Fibroblast of lung (primary cell): ENCODE data around the gene HTR3E.

ENCODE experiments used
- EZH2 ChIP-seq: IDR thresholded peaks from 2 replicates; pipeline ENCODE4 v1.5.1; 2012; ENCODE audit warnings: low read length, control low read depth, mild to moderate bottlenecking; ENCODE audit errors: missing control alignments
- TF ChIP-seq, protein P1 (sequence below), 2 donors: IDR thresholded peaks in 1 of 2; conservative IDR thresholded peaks in 1 of 2; 1 replicate in 1 of 2; 2 replicates in 1 of 2; pipeline ENCODE4 v1.5.1; 2011 to 2012; ENCODE audit warnings: low read length in 2 of 2, control low read depth in 1 of 2, inconsistent platforms in 1 of 2, low read depth in 1 of 2, mild to moderate bottlenecking in 1 of 2

DNA sequence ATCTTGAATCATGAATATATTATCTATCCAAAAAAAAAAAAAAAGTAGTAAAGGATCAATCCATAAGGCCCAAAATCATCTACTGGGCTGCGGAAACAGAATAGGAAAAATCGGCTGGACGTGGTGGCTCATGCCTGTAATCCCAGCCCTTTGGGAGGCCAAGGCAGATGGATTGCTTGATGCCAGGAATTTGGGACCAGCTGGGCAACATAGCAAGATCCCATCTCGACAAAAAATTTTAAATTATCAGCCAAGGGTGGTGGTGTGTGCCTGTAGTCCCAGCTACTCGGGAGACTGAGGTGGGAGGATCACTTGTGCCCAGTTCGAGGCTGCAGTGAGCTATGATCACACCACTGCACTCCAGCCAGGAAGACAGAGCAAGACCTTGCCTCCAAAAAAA, 52.3 kb downstream of the HTR3E start:
- TF ChIP-seq, protein P1, sequence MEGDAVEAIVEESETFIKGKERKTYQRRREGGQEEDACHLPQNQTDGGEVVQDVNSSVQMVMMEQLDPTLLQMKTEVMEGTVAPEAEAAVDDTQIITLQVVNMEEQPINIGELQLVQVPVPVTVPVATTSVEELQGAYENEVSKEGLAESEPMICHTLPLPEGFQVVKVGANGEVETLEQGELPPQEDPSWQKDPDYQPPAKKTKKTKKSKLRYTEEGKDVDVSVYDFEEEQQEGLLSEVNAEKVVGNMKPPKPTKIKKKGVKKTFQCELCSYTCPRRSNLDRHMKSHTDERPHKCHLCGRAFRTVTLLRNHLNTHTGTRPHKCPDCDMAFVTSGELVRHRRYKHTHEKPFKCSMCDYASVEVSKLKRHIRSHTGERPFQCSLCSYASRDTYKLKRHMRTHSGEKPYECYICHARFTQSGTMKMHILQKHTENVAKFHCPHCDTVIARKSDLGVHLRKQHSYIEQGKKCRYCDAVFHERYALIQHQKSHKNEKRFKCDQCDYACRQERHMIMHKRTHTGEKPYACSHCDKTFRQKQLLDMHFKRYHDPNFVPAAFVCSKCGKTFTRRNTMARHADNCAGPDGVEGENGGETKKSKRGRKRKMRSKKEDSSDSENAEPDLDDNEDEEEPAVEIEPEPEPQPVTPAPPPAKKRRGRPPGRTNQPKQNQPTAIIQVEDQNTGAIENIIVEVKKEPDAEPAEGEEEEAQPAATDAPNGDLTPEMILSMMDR (conservative IDR thresholded peaks at IDR 0.05 in 1 of 2, IDR thresholded peaks at IDR 0.05 in 1 of 2; ENCODE audit: low read depth in 1 of 2, low read length in 2 of 2): no peak
- no peak for TF ChIP-seq EZH2
